ENCODE data around the gene CKS1B. TPM values are rescaled to one million over a fixed set of nuclear protein-coding genes. Genes with fewer than 3 reads are reported as not detected.

CKS1B gene
- total and polyA plus RNA-seq, 9 of the 15 experiments (the other 6 are each of a cell fraction or from before 2014, with no cell fraction given) = 215 to 1,103 (median 460) TPM

- TF ChIP-seq ETS1 (conservative IDR thresholded peaks at IDR 0.05; ENCODE audit: control insufficient read depth, low read depth, low read length) = 0 out of 2 replicates have a peak, but pooled peaks have one; percentile 4
- peak; percentile 100 for TF ChIP-seq ATF7 (IDR thresholded peaks at IDR 0.05)
- no peak for TF ChIP-seq ZNF277 (CRISPR knock-in tag; IDR thresholded peaks at IDR 0.05; ENCODE audit: borderline replicate concordance)
- no peak for TF ChIP-seq ZNF395 (CRISPR knock-in tag; IDR thresholded peaks at IDR 0.05)
- TF ChIP-seq TARDBP (IDR thresholded peaks at IDR 0.05) = no peak
- TF ChIP-seq STAT5A (IDR thresholded peaks at IDR 0.05; ENCODE audit: borderline replicate concordance, low read length) = no peak
- TF ChIP-seq ZBTB7A (IDR thresholded peaks at IDR 0.05; ENCODE audit: borderline replicate concordance, control insufficient read depth, low read depth, low read length) = peak; percentile 93
- TF ChIP-seq NFIX (CRISPR knock-in tag; IDR thresholded peaks at IDR 0.05; ENCODE audit: low read depth) = no peak
- TF ChIP-seq GATAD2B (IDR thresholded peaks at IDR 0.05; ENCODE audit: borderline replicate concordance) = peak; percentile 86; the same call in 1 of the 2 replicates
- peak; percentile 83 for TF ChIP-seq TCF7L2 (IDR thresholded peaks at IDR 0.05; ENCODE audit: low read depth, low read length)
- no peak for TF ChIP-seq PTTG1 (tag; IDR thresholded peaks at IDR 0.05; ENCODE audit: low read depth)
- peak; percentile 89 for TF ChIP-seq SP1 (CRISPR knock-in tag; IDR thresholded peaks at IDR 0.05)
- TF ChIP-seq FUS (optimal IDR thresholded peaks at IDR 0.05; ENCODE audit: low read depth, low read length) = peak; percentile 79
- 0 out of 2 replicates have a peak, but pooled peaks have one; percentile 3 for TF ChIP-seq ATF1 (CRISPR knock-in tag; IDR thresholded peaks at IDR 0.05)
- peak; percentile 85 for TF ChIP-seq ATF1 (tag; IDR thresholded peaks at IDR 0.05)
- no peak for TF ChIP-seq ZKSCAN8 (CRISPR knock-in tag; IDR thresholded peaks at IDR 0.05)
- no peak for TF ChIP-seq ZNF23 (CRISPR knock-in tag; IDR thresholded peaks at IDR 0.05)
- peak; percentile 70; the same call in 1 of the 2 replicates for TF ChIP-seq ZBED1 (IDR thresholded peaks at IDR 0.05)
- TF ChIP-seq CBX3 (IDR thresholded peaks at IDR 0.05; ENCODE audit: borderline replicate concordance in 1 of 2, low read length in 2 of 2) = no peak; a peak in 1 of 3 replicates
- no peak for TF ChIP-seq BACH1 (tag; IDR thresholded peaks at IDR 0.05)
- no peak for TF ChIP-seq ZNF197 (CRISPR knock-in tag; IDR thresholded peaks at IDR 0.05; ENCODE audit: low read depth)
- no peak; the same call in 1 of the 2 replicates for TF ChIP-seq TGIF2 (CRISPR knock-in tag; IDR thresholded peaks at IDR 0.05)
- TF ChIP-seq TEAD2 (tag; IDR thresholded peaks at IDR 0.05) = no peak
Measured at GRCh38 chr1:154961207-154962155, 13.0 kb upstream of the CKS1B start, which contains the start of gene PYGO2 (continued).
